HL-60 (cell line): Measurements from ENCODE around the gene CEP44.

ENCODE experiments used
- CTCF ChIP-seq: IDR thresholded peaks from one replicate; pipeline ENCODE4 v1.5.1; 2011; ENCODE audit warnings: low read length, control low read depth, inconsistent platforms; ENCODE audit not compliant: insufficient read depth
- POLR2AphosphoS5 ChIP-seq: IDR thresholded peaks from 2 replicates; pipeline ENCODE4 v1.6.1; 2012; ENCODE audit warnings: low read depth
- SPI1 ChIP-seq: IDR thresholded peaks from 2 replicates; pipeline ENCODE4 v1.6.1; 2012; ENCODE audit warnings: low read depth, mild to moderate bottlenecking, borderline replicate concordance

GRCh38 chr4:174316546-174316945 lies 32.8 kb downstream of the CEP44 start:
- TF ChIP-seq CTCF (no peak), SPI1 (no peak), POLR2AphosphoS5 (no peak)
